ENCODE measurements around the gene TAF10.
A peak's percentile ranks its signal among the peaks of the same experiment; 100 is the strongest.

TAF10 gene

DNA sequence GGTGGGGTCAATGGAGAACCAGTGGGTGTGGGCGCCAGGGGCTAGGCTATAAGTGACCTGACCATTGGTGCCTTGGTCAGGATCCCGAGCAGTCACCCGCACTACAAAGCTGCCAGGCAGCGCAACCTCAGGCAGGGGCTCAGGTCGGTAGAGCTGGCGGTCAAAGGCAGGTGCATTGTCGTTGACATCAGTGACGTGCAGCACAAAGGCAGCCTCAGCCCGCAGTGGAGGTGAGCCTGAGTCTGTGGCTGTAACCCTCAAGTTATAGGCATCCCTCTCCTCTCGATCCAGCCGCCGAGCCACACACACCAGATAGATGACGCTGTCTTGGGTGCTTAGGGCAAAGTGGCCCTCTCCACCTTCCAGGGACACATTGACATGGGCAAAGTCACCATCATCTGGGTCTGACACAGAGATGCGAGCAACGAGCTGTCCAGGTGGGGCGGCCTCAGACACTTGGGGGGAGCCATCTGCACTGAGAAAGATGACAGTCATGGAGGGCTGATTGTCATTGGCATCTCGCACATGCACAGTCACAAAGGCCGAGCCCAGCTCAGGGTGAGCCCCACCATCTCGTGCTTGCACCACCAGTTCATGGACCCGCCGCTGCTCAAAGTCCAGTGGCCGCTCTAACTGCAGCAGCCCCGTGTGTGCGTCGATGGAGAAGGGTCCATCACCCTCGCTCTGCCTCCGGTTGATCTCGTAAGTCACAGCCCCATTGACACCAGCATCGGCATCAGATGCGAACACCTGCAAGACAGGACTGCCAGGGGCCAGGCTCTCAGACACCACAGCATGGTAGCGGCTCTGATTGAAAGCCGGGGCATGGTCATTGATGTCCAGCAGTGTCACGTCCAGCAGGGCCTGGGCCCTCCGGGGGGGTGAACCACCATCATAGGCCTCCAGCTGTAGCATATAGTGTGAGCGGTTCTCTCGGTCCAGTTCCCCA, 28.3 kb upstream of the TAF10 start:
- DNase-seq (ENCODE audit: low read depth): no peak

DNA sequence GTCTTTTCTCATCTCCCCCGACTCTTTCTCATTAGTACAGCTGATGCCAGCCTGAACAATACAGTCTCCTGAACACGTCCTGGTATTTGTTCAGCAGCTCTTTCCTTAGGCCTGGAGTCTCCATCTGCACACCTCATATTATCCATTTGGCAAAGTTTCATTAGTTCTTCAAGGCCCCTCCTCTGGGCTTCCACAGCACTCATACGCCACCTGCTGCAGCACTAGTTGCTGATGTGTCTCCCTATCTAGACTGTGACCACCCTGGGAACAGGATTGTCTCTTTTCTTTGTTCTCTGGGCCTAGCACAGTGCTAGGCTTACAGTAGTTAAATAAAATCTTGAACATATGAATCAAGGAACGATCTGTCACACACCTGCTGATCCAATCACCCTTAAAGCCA, 26.4 kb upstream of the TAF10 start:
- peak; percentile 43 for DNase-seq (ENCODE audit: low read depth)

DNA sequence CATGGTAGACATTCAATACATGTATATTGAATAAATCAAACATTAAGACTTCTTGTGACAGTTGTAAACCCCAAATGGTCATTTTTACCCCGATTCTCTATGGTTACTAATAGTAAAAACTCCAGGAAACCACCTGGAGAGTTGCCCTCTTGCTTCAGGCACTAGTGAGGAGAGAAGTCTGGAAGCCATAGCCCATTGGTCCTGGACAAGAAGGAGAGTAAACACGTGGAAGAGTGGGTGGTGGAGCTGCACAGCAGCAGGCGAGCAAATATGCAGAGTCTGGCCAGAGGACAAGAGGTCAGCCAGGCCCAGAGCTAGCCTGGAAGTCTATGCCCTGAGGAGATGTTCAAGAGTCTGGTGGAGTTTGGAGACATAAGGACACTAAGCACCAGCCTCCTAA, 25.9 kb upstream of the TAF10 start:
- DNase-seq (ENCODE audit: low read depth): peak; percentile 89

DNA sequence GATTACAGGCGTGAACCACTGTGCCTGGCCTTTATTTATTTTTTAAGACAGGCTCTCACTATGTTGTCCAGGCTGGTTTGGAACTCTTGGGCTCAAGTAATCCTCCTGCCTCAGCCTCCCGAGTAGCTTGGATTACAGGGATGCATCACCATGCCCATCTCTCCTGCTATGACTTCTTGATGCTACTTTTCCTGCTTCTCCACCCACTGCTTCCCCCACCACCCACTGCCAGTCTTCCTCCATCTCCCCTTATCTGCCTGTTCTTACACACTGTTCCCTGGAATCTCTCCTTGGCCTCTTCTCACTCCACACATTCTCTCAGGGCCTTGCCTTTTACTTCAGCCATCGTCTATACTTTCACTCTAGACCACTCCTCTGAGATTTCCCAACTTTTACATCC, 24.5 kb upstream of the TAF10 start:
- no peak for DNase-seq (ENCODE audit: low read depth)

DNA sequence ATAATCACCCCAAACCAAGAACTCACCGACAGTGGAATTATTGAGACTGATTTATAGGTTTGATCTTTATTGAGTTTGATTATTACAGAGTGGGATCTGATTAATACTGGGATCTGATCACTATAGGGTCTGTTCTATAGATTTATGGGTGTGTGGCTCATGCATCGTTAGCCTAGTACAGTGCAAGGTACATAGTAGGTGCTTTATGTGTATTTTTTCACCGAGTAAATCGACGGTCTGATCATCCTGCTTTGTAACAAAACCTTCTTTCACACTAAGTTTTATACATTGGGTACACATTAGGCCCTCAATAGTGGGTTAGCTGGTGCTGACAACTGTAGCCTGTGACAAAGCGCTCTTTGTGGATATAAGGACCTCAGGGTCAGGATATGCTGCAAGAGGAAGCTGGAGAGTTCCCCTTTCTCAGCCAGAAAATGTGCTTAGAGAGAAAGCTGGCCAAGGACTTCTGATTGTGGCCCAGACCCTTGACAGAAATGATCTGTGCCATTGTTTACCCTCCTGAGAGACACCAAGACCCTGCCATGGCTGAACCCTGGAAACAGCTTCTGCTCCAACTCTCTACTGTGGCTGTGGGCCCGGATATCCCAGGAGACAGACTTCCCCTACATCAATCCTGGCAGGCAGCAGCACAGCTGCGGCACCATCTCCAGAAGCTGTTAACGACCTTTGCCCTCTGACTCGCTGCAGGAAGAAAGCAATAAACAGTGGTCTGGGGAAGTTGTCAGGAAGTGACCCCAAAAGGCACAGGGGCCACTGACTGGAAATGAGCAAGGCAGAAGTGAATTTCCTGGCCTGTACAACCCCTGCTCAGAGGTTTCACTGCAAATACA, 23.3 kb upstream of the TAF10 start:
- peak; percentile 84 for DNase-seq (ENCODE audit: low read depth)

DNA sequence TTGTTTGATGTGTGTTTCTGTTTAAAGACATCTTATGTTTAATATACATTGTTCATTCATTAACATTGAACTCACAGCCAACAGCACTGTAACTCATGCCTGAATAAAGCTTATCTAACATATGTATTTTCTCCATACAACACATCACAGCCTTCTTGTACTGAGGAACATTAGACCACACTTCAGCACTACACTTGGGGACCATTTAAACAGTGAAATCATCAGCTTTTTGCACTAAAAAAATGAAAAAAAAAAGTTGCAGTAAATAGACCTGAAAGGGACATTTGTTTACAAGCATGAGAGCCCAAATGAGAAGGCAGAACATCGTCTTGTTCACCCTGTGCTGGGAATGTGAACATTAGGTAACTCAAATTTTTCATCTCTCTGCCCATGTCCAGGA, 22.5 kb upstream of the TAF10 start:
- no peak for DNase-seq (ENCODE audit: low read depth)

DNA sequence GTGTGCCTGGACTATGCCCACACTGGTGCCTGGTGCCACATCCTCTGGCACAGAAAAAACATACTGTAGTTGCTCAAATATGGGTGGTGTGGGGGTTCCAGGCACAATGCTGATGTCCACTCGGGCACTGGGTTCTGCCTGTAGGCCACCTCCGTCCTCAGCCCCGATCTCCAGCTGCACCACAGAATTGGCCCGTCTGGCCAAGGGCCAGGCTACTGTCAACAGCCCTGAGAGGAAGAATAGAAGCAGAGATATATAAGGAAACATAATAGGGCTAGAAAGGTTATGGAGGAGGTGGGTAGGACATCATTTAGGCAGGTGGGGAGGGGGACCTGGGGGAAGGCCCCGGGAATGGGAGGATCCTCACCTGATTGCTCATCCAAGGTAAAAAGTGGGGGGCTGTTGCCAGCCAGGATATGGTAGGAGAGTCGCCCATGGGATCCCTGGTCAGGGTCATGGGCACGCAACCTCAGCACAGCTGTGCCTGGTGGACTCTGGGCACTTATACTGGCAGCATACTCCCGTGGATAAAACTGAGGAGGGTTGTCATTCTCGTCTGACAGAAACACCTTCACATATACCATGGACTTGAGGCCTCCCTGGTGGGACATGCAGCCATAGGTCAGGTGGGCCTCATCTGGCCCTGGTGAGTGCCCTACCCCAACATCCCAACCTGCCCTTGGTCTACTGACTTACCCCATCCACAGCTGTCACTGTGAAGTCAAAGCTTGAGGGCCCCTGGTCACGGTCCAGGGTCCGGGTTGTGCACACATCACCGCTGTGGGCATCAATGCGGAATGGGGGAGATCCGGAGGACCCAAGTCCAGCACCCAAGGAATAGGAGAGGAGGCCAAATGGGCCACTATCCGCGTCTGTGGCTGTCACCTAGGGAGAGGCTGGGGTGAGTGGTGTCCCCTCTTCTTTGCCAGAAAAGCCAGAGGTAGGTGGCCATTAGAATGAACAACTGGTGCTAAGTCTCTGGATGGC, 21.7 kb upstream of the TAF10 start:
- DNase-seq (ENCODE audit: low read depth): no peak

DNA sequence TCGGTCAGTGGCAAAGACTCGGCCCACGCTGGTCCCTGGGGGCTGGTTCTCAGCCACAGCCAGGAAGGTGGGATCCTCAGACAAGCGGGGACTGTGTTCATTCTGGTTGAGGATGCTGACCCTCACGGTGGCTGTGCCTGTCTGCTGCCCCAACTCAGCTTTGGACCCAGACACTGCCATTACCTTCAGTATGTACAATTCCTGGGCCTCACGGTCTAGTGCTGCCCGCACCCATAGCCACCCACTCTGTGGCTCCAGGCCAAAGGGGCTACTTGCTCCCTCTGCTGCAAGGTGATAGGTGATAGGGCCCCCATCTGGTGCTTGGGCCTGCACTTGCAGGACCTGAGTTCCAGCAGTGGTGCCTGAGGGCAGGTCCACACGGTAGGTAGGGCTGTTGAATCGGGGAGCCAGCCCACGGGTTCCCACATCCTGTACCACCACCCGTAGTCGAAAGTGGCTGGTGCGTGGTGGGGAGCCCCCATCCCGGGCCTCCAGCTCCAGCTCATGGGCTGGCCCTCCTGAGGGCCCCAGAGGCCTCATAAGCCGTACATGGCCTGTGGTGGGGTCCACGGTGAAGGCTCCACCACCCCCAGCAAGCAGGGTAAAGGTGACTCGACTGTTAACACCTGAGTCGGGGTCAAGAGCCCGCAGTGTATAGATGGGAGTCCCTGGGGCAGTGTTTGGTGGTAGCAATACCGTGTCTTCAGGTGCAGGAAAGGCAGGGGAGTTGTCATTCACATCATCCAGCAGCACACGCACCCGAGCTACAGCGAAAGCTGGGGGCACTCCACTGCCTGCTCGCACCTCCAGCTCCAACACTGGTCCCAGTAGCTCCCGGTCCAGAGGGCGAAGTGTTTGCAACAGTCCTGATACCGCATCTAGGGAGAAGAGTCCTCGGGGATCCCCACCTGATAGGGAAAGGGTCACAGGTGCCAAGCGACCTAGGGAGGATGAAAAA, 20.4 kb upstream of the TAF10 start:
- DNase-seq (ENCODE audit: low read depth): no peak

DNA sequence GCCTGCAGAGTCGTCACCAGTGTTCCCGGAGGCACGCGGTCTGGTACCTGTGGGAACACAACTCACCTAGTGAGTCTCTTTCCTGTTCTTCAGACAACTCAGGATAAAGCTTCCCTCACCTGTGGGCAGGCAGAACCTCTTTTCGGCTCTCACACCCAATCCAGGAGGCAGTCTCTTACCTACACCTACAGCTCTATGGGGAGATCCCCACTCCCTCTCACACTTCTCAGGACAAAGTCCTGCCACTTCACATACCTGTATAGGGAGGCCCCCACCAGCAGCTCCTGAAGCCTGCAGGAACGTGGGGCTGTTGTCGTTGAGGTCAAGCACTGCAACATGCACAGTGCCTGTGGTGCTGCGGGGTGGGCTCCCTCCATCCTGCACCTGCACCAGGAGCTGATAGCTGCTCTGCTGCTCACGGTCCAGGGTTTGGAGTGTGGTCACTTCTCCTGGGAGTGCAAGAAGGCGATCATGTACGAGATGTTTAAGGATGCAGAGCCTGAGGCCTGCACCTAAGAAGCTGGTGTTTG, 19.4 kb upstream of the TAF10 start:
- no peak for DNase-seq (ENCODE audit: low read depth)

DNA sequence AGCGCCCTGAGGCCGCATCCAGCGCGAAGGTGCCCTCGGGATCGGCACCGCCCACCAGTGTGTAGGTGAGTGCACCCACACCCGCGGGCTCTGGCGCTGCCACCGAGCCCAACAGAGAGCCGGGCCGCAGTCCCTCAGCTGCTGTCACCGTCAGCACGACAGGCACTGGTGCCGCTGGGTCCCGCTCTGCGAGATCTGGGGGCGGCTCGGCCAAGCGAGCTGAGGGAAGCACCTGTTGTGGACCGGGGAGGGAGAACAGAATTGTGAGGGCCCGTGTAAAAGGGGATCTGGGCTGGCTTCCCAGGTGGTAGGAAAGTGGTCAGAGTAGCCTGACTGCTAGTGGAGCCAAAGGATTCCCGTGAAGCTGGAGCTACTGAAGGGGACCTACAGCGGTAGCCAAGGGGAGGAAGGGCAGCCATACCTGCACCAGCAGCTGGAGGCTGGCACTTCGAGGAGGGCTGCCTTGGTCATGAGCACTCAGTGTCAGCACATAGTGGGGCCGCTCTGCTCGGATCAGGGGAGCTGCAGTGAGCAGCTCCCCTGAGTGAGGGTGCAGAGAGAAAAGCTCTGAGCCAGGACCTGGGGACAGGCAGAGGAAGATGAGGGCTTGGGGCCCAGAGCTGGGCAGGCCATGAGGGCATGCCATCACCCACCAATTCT, 18.7 kb upstream of the TAF10 start:
- DNase-seq (ENCODE audit: low read depth): no peak

DNA sequence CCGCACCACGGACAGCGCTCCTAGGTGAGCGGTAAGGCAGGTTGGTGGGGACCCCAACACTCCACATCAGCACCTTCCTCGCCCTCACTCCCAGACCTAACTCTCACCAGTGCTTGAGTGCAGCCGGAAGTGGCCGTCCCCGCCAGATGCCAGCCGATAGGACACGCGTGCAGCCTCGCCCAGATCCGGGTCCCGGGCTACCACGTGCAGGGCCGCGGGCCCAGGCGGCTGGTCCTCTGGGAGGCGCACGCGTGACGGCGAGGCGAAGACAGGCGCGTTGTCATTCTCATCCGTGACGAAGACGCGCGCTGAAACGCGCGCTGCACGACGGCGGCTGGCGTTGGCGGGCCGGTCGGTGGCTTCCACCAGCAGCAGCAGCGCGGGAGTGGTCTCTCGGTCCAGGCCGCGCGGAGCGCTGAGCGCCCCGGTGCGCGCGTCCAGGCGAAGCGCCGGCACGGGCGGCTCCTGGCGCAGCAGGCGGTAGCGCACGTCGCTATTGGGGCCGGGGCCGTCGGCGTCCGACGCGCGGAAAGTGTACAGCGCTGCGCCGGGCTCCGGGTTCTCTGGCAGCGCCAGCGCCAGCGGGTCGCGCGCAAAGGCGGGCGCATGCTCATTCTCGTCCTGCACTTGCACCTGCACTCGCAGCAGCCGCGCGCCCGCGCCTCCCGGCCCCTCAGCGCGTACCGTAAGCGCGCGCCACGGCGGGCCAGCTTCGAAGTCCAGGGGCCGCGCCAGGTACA, 18.0 kb upstream of the TAF10 start:
- DNase-seq (ENCODE audit: low read depth): no peak

DNA sequence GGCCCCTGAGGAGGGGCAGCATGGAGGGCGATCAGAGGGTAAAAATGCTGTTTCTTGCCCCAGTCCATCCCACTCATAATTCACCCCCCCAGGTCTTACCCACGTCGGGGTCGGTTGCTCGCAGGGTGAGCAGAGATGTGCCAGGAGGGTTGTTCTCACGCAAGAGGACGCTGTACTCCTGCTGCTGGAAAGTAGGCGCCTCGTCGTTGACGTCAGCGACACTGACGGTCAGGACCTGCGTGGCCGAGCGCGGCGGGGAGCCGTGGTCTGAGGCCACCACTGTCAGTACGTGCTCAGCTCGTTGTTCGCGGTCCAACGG, 17.5 kb upstream of the TAF10 start:
- no peak for DNase-seq (ENCODE audit: low read depth)

DNA sequence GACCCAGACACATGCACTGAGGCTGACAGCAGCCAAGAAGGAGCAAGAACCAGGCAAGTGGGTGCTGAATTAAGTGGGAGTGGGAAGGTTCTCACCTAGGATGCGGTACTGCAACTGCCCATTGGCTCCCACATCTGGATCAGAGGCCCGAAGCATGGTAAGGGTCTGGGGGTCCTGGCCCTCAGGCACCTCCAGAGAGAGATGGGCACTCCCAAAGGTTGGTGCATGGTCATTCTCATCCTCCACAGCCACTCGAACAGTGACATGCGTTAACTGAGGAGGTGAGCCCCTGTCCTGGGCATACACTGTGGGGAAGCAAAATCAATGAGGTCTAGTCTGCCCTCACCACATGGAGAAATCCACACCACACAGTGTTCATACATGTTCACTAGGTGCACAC, 16.5 kb upstream of the TAF10 start:
- no peak for DNase-seq (ENCODE audit: low read depth)

DNA sequence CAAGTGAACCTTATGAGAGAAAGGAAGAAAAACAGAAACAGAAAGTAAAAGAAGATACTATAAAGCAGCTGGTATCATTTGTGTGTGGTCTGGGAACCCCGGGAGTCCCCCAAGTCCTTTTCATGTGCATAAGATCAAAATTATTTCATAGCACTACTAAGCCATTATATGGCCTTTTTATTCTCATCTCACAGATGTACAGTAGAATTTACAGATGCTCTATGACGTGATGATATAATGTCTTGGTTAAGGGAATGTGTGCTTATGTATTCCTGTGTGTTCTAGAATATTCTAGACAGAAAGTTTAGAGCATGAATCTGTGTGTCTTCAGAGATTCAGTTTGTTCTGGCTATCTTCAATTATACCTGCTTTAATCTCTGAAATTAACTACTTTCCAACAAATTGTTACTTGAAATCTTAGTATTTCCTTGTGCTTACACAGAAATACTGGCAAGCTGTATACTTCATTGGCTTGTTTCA, 15.8 kb upstream of the TAF10 start:
- DNase-seq (ENCODE audit: low read depth): no peak

DNA sequence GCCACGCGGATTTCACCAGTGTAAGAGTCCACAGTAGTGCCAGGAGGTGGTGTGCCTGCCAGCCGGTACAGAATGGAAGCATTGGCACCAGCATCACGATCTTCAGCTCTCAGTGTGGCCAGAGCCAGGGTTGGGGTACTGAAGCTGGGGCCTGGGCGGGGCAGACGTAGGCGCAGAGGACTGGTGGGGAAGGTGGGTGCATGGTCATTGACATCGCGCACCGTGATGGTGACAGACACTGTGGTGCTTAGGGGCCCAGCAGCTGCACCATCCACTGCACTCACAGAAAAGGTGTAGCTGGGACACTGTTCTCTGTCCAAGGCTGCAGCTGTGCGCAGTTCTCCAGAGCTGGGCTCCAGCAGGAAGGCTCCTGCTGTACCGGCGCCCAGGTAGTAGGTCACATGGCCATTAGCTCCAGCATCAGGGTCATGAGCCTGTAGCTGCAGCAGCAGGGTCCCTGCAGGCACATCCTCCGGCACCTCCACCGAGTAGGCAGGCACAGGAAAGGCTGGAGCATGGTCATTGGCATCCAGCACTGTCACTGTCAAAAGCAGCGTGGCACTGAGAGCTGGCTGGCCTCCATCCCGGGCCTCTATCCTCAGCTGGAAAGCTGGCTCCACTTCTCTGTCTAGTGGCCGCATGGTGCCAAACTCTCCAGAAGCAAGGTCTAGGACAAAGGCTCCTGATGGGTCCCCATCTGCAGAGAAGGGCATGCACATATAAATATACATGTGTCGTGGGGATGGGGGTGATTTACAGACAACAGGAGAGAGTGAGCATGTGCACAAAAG, 15.2 kb upstream of the TAF10 start:
- DNase-seq (ENCODE audit: low read depth): no peak

DNA sequence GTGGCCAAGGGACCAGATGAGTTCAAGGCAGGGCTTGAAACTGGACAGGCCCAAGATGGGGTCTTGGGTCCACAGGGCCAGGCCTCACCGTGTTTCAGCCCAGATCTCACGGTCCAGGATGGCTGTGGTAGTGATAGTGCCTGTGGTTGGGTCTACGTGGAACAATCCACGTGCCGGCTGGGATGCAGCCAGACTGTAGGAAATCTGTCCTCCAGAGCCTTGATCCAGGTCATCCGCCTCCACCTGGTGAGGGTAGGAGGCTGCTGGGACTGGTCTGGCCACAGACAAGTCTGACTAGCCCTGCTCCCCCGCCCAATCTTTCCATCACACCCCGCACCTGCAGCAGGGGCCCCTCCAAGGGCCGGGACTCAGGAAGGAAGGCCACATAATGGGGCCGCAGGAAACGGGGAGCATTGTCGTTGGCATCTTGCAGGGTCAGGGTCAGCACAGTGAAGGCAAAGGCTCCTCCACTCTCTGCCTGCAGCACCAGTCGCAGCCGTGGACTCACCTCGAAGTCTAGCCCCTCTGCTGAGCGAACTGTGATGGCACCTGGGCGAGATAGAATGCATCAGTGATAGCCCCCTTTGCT, 13.9 kb upstream of the TAF10 start:
- DNase-seq (ENCODE audit: low read depth): no peak

DNA sequence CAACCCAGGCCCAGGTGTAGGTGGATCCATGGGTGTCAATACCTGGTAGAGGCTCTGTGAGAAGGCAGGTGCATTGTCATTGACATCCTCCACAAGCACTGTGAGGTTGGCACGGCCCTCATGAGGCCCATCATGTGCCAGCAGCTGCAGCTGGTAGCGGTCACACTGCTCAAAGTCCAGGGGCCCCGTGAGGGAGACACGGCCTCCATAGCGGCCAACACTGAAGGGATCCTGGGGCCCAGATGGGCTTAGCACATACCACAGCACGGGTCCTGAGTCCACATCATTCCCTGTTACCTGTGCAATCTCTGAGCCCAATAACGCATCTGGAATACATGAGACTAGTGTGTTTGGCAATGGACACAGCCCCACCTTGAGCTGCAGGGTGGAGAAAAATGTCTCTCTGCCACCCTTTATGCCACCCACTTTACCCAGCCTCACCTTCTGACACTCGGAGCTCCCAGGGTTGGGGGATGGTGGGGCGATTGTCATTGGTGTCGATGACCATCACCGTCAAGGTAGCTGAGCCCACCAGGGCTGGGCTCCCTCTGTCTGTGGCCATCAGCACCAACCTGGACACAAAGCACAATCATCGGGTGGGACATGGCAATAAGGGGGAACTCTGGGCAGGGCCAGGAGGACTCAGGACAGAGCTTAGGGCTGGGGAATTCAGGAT, 13.3 kb upstream of the TAF10 start:
- DNase-seq (ENCODE audit: low read depth): no peak

Data from ELR (cell line).